Esophagus muscularis mucosa (tissue), 4 donors: ENCODE data around the gene RANBP17.

ENCODE experiments used
- EP300 ChIP-seq: sonication (generic); formaldehyde crosslinking; IDR thresholded peaks from one replicate; pipeline ENCODE4 v1.6.1; 2017; ENCODE audit warnings: antibody characterized with exemption
- POLR2AphosphoS5 ChIP-seq, 2 donors: sonication (generic); formaldehyde crosslinking; IDR thresholded peaks; one replicate each; pipeline ENCODE4 v1.6.1; 2017; ENCODE audit warnings: antibody characterized with exemption in 2 of 2
- TF ChIP-seq, protein P1 (sequence below), 3 experiments: fragments of 200-600 bp in 2 of 3; fragments of 450-650 bp in 1 of 3; sonication (generic) in 2 of 3; IDR thresholded peaks; one replicate each; pipeline ENCODE4 v1.5.1; 2017 to 2019; ENCODE audit warnings: antibody characterized with exemption in 3 of 3, mild to moderate bottlenecking in 2 of 3, moderate library complexity in 1 of 3

DNA sequence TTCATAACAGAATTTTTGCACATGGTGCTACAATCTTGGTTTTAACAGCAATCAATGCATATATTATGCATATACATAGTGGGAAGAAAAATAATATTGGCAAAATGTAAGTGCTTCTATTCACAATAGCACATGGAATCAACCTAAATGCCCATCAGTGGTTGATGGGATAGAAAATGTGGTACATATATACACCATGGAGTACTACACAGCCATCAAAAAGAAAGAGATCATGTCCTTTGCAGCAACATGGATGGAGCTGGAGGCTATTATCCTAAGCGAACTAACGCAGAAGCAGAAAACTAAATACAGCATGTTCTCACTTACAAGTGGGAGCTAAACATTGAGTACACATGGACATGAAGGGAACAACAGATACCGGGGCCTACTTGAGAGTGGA is 410.0 kb downstream of the RANBP17 start:
- TF ChIP-seq EP300 (no peak), POLR2AphosphoS5 (IDR thresholded peaks at IDR 0.05) (no peak)
- TF ChIP-seq, protein P1, sequence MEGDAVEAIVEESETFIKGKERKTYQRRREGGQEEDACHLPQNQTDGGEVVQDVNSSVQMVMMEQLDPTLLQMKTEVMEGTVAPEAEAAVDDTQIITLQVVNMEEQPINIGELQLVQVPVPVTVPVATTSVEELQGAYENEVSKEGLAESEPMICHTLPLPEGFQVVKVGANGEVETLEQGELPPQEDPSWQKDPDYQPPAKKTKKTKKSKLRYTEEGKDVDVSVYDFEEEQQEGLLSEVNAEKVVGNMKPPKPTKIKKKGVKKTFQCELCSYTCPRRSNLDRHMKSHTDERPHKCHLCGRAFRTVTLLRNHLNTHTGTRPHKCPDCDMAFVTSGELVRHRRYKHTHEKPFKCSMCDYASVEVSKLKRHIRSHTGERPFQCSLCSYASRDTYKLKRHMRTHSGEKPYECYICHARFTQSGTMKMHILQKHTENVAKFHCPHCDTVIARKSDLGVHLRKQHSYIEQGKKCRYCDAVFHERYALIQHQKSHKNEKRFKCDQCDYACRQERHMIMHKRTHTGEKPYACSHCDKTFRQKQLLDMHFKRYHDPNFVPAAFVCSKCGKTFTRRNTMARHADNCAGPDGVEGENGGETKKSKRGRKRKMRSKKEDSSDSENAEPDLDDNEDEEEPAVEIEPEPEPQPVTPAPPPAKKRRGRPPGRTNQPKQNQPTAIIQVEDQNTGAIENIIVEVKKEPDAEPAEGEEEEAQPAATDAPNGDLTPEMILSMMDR (IDR thresholded peaks at IDR 0.05), result no peak
